ENCODE results near the gene NUP153. TPM values are rescaled to one million over a fixed set of nuclear protein-coding genes. Genes with fewer than 3 reads are reported as not detected.
"Not testable (repeated sequence)": the region's sequence is repeated elsewhere in the genome, so short reads cannot be mapped to it uniquely, and the experiment has no call there.

Gene NUP153
- total and polyA plus RNA-seq, 12 donors = 5.3 to 30.5 (median 25.4) TPM

DNA sequence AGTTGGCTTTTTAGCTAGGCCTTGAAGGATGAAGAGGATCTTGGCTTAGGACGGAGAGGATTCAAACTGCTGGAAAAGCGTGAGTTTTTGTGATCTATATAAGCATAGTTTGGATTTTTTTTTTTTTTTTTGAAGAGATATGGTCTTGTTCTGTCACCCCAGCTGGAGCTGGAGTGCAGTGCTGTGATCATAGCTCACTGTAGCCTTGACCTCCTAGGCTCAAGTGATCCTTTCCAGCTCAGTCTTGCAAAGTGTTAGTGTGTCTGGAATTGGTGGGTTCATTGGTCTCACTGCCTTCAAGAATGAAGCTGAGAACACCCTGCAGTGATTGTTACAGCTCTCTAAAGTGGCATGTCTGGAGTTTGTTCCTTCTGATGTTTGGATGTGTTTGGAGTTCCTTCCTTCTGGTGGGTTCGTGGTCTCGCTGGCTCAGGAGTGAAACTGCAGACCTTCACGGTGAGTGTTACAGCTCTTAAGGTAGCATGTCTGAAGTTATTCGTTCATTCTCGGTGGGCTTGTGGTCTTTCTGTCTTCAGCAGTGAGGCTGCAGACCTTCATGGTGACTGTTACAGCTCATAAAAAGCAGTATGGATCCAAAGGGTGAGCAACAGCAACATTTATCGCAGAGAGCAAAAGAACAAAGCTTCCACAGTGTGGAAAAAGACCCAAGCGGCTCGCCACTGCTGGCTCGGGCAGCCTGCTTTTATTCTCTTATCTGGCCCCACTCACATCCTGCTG lies 37.5 kb upstream of the NUP153 start:
- TF ChIP-seq, protein P1, sequence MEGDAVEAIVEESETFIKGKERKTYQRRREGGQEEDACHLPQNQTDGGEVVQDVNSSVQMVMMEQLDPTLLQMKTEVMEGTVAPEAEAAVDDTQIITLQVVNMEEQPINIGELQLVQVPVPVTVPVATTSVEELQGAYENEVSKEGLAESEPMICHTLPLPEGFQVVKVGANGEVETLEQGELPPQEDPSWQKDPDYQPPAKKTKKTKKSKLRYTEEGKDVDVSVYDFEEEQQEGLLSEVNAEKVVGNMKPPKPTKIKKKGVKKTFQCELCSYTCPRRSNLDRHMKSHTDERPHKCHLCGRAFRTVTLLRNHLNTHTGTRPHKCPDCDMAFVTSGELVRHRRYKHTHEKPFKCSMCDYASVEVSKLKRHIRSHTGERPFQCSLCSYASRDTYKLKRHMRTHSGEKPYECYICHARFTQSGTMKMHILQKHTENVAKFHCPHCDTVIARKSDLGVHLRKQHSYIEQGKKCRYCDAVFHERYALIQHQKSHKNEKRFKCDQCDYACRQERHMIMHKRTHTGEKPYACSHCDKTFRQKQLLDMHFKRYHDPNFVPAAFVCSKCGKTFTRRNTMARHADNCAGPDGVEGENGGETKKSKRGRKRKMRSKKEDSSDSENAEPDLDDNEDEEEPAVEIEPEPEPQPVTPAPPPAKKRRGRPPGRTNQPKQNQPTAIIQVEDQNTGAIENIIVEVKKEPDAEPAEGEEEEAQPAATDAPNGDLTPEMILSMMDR (IDR thresholded peaks at IDR 0.05) = no peak
- ATAC-seq = no peak
- H3K4me1 ChIP-seq = peaks cover 0 to 14% (median 0%) of the 10 kb centered on the region in 9 donors
- H3K27ac ChIP-seq = no peak overlapping the region
- H3K36me3 ChIP-seq = no peaks in the 10 kb centered on the region
- intact Hi-C loops (cut with DNase I) = no loop called here
- no peaks in the 10 kb centered on the region for H3K27me3 ChIP-seq
- no peak overlapping the region for H3K4me3 ChIP-seq
- H3K9me3 ChIP-seq = peaks cover 0 to 2% (median 0%) of the 10 kb centered on the region in 11 donors
- DNase-seq = no peak
- 51 to 54% methylated on average over 11 of the region's 11 CpGs for WGBS, 2 donors

DNA sequence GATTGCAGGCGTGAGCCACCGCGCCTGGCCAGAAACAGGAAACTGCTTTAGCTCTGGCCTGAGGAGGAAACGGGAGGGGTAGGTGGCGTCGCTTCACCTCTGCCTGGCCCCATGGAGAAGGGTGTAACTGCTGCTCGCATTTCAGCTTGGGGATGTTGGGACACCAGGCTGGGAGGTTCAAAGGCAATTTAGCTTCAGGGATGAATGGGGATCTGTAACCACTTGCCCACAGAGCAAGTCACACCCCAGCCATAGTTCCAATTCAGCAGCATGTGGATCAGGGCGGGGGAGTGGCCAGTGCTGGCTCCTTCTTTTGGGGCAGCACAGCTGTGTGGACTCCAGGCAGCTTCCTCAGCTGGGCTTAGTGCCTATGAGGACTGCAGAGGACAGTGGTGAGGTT lies 34.8 kb upstream of the NUP153 start:
- TF ChIP-seq, protein P1 (IDR thresholded peaks at IDR 0.05) = no peak
- Histone ChIP-seq H3K9me3 (peaks cover 0 to 29% (median 17%) of the 10 kb centered on the region in 11 donors), H3K27me3 (no peaks in the 10 kb centered on the region), H3K4me3 (no peak overlapping the region), H3K27ac (no peak overlapping the region), H3K36me3 (no peaks in the 10 kb centered on the region), H3K4me1 (peaks cover 0 to 14% (median 0%) of the 10 kb centered on the region in 9 donors)
- DNase-seq = no peak
- 56 to 59% methylated on average over 8 of the region's 8 CpGs for WGBS, 2 donors
- intact Hi-C loops (cut with DNase I) = no loop called here
- peak in 2 of 8 donors; percentile 33 to 52 for ATAC-seq

DNA sequence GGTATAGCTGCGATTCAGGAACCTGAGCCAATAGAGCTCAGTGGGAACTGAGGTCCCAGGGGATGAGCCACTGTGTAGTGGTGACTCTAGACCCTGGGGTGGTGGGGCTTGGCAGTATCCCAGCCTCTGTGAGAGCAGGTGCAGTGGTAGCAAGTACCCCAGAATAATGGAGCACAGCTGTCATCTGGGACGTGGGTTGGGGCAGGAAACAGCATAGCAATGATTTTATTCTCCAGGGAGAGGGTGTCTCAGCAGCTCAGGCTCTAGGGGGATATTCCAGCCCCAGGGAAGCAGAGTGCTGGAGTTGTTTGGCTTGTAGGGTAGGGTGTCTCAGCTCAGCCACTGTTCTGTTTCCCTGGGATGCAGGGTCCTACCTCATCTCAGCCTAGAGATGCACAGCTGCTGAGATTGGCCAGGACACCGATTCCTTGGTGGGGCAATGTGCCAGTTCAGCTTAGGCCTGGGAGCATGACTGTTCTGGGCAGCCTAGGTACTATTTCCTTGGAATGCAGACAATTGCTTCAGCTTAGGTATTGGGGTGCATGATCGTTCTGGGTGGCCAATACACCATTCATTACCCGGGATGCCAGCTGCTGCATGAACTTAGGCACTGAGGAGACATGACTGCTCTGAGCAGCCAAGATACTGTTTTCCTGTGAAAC lies 34.0 kb upstream of the NUP153 start:
- WGBS, 2 donors = 52 to 62% methylated on average over 5 of the region's 5 CpGs
- Histone ChIP-seq H3K4me1 (peaks cover 0 to 14% (median 0%) of the 10 kb centered on the region in 9 donors), H3K9me3 (peaks cover 0 to 31% (median 17%) of the 10 kb centered on the region in 11 donors), H3K27me3 (no peaks in the 10 kb centered on the region), H3K27ac (no peak overlapping the region), H3K4me3 (no peak overlapping the region), H3K36me3 (no peaks in the 10 kb centered on the region)
- intact Hi-C loops (cut with DNase I) = no loop called here
- TF ChIP-seq, protein P1 (IDR thresholded peaks at IDR 0.05) = no peak
- DNase-seq (no peak), ATAC-seq (peak in 1 of 8 donors; percentile 19)

DNA sequence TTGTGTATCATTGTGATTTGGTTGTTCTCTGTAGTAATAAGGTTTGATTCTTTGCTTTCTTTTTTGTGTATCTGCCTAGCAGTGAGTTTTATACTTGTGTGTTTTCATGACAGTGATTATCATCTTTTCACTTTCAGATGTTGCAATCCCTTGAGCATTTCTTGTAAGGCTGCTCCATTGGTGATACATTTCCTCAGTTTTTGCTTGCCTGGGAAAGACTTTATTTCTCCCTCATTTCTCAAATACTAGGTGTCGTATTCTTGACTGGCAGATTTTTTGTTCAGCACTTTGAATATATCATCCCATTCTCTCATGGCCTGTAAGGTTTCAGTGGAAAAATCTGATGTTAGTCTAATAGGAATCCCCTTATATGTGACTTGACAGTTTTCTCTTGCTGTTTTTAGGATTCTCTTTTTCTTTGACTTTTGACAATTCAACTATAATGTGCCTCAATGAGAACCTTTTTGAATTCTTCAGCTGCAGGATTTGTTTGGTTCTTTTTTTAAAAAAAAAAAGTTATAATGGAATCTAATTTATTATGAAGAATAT lies 31.1 kb upstream of the NUP153 start:
- H3K4me3 ChIP-seq = no peak overlapping the region
- no peaks in the 10 kb centered on the region for H3K36me3 ChIP-seq
- intact Hi-C loops (cut with DNase I) = no loop called here
- ATAC-seq (no peak), DNase-seq (no peak)
- WGBS, 2 donors = 86 to 90% methylated on average over 1 of the region's 1 CpG
- peaks cover 0 to 31% (median 17%) of the 10 kb centered on the region in 11 donors for H3K9me3 ChIP-seq
- no peaks in the 10 kb centered on the region for H3K27me3 ChIP-seq
- TF ChIP-seq, protein P1 (IDR thresholded peaks at IDR 0.05) = no peak
- H3K4me1 ChIP-seq = peaks cover 0 to 14% (median 0%) of the 10 kb centered on the region in 9 donors
- H3K27ac ChIP-seq = no peak overlapping the region

DNA sequence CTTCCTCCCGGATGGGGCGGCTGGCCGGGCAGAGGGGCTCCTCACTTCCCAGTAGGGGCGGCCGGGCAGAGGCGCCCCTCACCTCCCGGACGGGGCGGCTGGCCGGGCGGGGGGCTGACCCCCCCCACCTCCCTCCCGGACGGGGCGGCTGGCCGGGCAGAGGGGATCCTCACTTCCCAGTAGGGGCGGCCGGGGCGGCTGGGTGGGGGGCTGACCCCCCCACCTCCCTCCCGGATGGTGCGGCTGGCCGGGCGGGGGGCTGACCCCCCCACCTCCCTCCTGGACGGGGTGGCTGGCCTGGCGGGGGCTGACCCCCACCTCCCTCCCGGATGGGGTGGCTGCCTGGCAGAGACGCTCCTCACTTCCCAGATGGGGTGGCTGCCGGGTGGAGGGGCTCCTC lies 28.6 kb upstream of the NUP153 start:
- peaks cover 0 to 31% (median 17%) of the 10 kb centered on the region in 11 donors for H3K9me3 ChIP-seq
- H3K4me3 ChIP-seq; H3K4me1 ChIP-seq; DNase-seq; H3K27me3 ChIP-seq; H3K36me3 ChIP-seq; intact Hi-C loops (cut with DNase I); H3K27ac ChIP-seq; ATAC-seq: not testable (repeated sequence)
- 93 to 96% methylated on average over 4 to 20 of the region's 27 CpGs for WGBS, 2 donors
